Lower leg skin (tissue), 4 donors: Measurements from ENCODE around the gene GRIP1. TPM values are rescaled to one million over a fixed set of nuclear protein-coding genes. Genes with fewer than 3 reads are reported as not detected.
A peak's percentile ranks its signal among the peaks of the same experiment; 100 is the strongest.
"Not testable (repeated sequence)": the region's sequence is repeated elsewhere in the genome, so short reads cannot be mapped to it uniquely, and the experiment has no call there.

Experiments used
- DNase-seq, 2 donors: peaks; one replicate each; pipeline ENCODE4 v3.0.0-alpha.2; 2019; ENCODE audit warnings: low spot score in 2 of 2
- H3K4me3 ChIP-seq: fragments of 200-600 bp; sonication (generic); 2 replicates; pipeline ENCODE4 v1.5.1; 2017; ENCODE audit warnings: mild to moderate bottlenecking, low read depth; ENCODE audit not compliant: poor library complexity, severe bottlenecking
- POLR2A ChIP-seq, 2 donors: fragments of 450-650 bp; IDR thresholded peaks; one replicate each; pipeline ENCODE4 v1.6.1; 2016 to 2017; ENCODE audit warnings: antibody characterized with exemption in 2 of 2, mild to moderate bottlenecking in 1 of 2, moderate library complexity in 1 of 2
- WGBS, 2 donors: methylation state at CpG; one replicate each; pipeline ENCODE4 v1.1.5; 2018; 5-methylcytosine and 5-hydroxymethylcytosine counted together
- intact Hi-C: fragments of 100-400 bp; cut with DNase I; formaldehyde crosslinking; loops from one replicate; pipeline ENCODE4 v1.15.0; 2023; ENCODE audit warnings: low total_unique reads
- total RNA-seq, 4 donors: library from RNA; depleted of rRNA; stranded (reverse); fragments of >200 nt; gene quantifications; one replicate each; pipeline ENCODE4 v1.1.0, GENCODE V29; 2016
- TF ChIP-seq, protein P1 (sequence below), 3 donors: fragments of 450-650 bp; IDR thresholded peaks; one replicate each; pipeline ENCODE4 v1.5.1; 2016; ENCODE audit warnings: antibody characterized with exemption in 3 of 3, mild to moderate bottlenecking in 3 of 3, moderate library complexity in 2 of 3

Gene GRIP1
- total RNA-seq, 4 donors from 2014 or later, result 11.5 to 25.3 (median 12.3) TPM

DNA sequence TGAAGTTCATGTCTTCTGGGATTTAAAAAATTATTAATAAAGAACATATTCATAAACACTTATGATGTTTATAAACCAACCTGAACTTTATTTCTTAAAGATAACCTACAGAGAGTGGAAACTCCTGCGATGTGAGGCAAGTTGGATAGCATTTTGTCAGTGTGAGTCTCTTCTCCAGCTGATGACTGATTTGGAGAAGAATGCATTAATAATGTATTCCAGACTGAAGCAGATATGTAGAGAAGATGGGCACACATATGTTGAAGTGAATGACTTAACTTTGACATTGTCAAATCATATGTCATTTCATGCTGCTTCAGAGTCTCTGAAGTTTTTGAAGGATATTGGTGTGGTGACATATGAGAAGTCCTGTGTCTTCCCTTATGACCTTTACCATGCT is 369.3 kb downstream of the GRIP1 start:
- no peak overlapping the region for H3K4me3 ChIP-seq
- intact Hi-C loops, result no loop called here
- no peak for DNase-seq
- no peak for TF ChIP-seq POLR2A (IDR thresholded peaks at IDR 0.05)
- TF ChIP-seq, protein P1, sequence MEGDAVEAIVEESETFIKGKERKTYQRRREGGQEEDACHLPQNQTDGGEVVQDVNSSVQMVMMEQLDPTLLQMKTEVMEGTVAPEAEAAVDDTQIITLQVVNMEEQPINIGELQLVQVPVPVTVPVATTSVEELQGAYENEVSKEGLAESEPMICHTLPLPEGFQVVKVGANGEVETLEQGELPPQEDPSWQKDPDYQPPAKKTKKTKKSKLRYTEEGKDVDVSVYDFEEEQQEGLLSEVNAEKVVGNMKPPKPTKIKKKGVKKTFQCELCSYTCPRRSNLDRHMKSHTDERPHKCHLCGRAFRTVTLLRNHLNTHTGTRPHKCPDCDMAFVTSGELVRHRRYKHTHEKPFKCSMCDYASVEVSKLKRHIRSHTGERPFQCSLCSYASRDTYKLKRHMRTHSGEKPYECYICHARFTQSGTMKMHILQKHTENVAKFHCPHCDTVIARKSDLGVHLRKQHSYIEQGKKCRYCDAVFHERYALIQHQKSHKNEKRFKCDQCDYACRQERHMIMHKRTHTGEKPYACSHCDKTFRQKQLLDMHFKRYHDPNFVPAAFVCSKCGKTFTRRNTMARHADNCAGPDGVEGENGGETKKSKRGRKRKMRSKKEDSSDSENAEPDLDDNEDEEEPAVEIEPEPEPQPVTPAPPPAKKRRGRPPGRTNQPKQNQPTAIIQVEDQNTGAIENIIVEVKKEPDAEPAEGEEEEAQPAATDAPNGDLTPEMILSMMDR (IDR thresholded peaks at IDR 0.05), result no peak
- WGBS, 2 donors, result 75% methylated on average over 1 of the region's 1 CpG

GRCh38 chr12:66304296-66304900 is 374.5 kb downstream of the GRIP1 start:
- H3K4me3 ChIP-seq, result no peak overlapping the region
- TF ChIP-seq POLR2A (IDR thresholded peaks at IDR 0.05), result no peak
- TF ChIP-seq, protein P1 (IDR thresholded peaks at IDR 0.05), result no peak
- 77 to 79% methylated on average over 6 of the region's 6 CpGs for WGBS, 2 donors
- DNase-seq, result no peak
- intact Hi-C loops, result no loop called here

- DNase-seq, H3K4me3 ChIP-seq, intact Hi-C loops: not testable (repeated sequence)
- WGBS, 2 donors, result 66 to 67% methylated on average over 14 of the region's 14 CpGs
Observed at GRCh38 chr12:66303316-66303804, 375.5 kb downstream of the GRIP1 start.

DNA sequence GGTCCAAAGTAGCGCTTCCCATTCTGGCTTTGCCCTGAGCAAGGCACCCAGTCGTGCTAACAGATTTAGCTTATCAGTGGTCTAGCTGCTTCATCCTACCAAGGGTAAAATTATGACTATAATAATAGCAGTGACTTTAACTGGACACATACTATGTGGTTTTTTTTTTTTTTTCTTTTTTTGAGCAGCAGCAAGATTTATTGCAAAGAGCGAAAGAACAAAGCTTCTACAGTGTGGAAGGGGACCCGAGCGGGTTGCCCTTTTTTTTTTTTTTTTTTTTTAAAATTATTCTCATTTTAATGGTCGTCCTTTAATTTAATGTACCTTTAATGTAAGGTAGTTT is 376.1 kb downstream of the GRIP1 start:
- DNase-seq, result no peak
- WGBS, 2 donors, result 10 to 14% methylated on average over 6 of the region's 6 CpGs
- H3K4me3 ChIP-seq, result peak overlapping the region; percentile 67
- TF ChIP-seq, protein P1 (IDR thresholded peaks at IDR 0.05), result no peak
- TF ChIP-seq POLR2A (IDR thresholded peaks at IDR 0.05), result no peak
- intact Hi-C loops, result no loop called here

DNA sequence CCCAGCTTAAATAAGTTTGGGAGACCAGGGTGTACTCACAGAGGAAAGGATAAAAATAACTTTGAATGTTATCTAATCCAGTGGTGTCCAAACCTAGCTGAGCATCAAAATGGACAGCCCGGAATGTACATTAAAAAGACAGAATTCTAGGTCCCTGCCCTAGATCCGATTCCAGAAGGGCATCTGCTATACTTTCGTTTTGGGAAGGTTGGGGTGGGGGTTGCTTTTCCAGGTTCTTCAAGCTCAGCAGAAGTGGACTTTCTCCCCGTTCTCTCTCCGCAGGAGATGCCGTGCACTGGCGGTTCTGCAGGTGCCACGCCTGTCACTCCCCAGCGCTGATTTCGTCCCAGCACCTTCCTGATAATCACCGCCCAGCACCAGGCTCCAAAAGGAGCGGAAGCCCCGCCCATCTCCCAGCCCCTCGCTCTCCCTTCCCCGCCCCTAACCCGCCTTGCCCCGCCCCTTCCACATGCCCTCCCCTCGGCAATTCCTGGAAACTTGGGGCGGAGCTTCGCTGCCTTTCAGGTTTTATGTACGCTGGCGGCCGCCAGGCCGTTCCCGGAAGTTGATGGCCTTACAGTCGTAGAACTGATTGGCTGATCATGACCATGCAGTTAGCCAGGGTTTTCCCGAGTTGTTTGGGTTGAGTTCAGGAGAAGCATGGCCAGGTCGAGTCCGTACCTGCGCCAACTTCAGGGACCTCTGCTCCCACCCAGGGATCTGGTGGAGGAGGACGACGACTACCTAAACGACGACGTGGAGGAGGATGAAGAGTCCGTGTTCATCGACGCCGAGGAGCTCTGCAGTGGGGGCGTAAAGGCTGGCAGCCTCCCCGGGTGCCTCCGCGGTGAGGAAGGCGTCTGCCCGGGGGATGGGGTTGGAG is 376.7 kb downstream of the GRIP1 start, which contains the start of gene HELB:
Gene HELB (plus strand): TSS at position 550 of the 883 bp plus-strand sequence. CDS start 111 bp downstream, at position 661.
- intact Hi-C loops, result no loop called here
- TF ChIP-seq, protein P1 (IDR thresholded peaks at IDR 0.05), result no peak
- TF ChIP-seq POLR2A (IDR thresholded peaks at IDR 0.05), result no peak
- peak; percentile 97 to 99 for DNase-seq
- 0 to 1% methylated on average over 31 to 45 of the region's 45 CpGs for WGBS, 2 donors
- peak within 1 kb of the TSS; percentile 67 for H3K4me3 ChIP-seq

- no peak for TF ChIP-seq POLR2A (IDR thresholded peaks at IDR 0.05)
- TF ChIP-seq, protein P1 (IDR thresholded peaks at IDR 0.05), result no peak
- intact Hi-C loops, result no loop called here
- no peak for DNase-seq
- 85 to 87% methylated on average over 3 of the region's 3 CpGs for WGBS, 2 donors
- no peak overlapping the region for H3K4me3 ChIP-seq
Observed at GRCh38 chr12:66297923-66298322, 381.0 kb downstream of the GRIP1 start.
